ENCODE data around the gene DGCR6L.
A peak's percentile ranks its signal among the peaks of the same experiment; 100 is the strongest.
"Not testable (repeated sequence)": the region's sequence is repeated elsewhere in the genome, so short reads cannot be mapped to it uniquely, and the experiment has no call there.

DGCR6L gene

DNA sequence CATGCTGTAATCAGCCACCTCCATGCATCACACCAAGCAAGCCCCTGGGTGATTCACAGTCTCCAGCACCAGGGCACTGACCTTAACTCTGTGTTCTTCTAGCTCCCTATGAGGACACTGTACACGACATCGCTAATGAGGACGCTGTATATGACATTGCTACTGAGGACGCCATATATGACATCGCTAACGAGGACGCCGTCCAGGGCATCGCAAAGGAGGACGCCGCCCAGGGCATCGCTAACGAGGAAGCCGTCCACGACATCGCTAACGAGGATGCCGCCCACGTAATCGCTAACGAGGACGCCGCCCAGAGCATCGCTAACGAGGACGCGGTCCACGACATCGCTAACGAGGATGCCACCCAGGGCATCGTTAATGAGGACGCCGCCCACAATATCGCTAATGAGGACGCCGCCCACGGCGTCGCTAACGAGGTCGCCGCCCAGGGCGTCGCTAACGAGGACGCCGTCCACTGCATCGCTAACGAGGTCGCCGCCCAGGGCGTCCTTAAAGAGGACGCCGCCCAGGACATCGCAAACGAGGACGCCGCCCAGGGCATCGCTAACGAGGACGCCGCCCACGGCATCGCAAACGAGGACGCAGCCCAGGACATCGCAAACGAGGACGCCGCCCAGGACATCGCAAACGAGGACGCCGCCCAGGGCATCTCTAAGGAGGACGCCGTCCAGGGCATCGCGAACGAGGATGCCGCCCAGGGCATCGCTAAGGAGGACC lies 34.5 kb upstream of the DGCR6L start:
- no peak for DNase-seq (ENCODE audit: insufficient read length)
- no peak for TF ChIP-seq TAF1 (IDR thresholded peaks at IDR 0.05; ENCODE audit: borderline replicate concordance, low read depth, low read length)
- no peak for TF ChIP-seq POLR2AphosphoS5 (IDR thresholded peaks at IDR 0.05; ENCODE audit: low read depth, low read length)
- no peak for TF ChIP-seq POLR2A (IDR thresholded peaks at IDR 0.05; ENCODE audit: low read depth, low read length)
- FAIRE-seq = no peak

DNA sequence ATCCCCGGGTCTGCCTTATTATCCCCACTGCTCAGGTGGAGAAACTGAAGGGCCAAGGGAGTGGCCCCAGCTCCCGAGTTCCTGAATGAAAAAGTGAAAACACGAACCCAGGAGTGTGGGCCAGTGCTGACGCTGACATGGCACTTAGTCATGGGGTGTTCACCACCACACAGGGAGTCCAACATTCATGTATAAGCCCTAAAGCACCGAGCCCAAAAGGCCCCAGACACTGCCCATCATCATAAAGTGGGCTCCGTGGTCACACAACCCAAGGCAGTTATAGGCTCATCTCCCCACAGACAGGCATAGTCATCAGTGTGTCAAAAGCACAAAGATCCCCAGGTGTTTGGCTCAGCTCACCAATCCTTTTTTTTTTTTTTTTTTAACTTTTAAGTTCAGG lies 32.7 kb upstream of the DGCR6L start:
- not testable (repeated sequence) for FAIRE-seq; DNase-seq (ENCODE audit: insufficient read length)

DNA sequence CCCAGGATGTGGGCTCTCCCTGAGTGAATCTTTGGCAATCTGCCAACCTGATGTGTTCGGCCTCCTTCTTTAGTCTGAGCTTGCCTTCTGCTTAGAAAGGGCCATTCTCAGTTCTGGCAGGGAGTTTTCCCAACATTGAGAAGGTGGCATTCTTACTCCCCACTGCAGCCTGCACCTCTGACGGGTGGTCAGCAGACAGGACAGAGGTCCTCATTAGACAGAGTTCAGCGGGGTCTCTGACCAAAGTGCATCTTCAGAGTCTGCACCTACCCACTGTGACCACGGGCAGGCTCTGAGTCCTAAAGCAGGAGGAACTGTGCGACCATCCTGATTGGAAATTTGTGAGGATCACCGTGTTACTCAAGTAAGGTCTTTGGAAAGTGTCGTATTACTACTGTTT lies 26.7 kb upstream of the DGCR6L start:
- DNase-seq (ENCODE audit: insufficient read length); FAIRE-seq: not testable (repeated sequence)

DNA sequence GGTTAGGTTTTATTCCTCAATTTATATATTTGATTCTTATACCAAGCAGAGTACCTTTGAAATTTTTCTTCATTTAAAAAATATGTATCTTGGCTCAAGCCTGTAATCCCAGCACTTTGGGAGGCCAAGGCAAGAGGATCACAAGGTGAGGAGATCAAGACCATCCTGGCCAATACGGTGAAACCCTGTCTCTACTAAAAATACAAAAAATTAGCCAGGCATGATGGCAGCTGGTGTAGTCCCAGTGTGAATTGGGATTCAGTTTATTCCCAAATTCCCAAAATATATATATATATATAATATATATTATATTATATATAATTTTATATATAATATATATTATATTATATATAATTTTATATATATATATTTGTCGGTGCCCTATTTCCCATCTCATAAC lies 18.4 kb upstream of the DGCR6L start:
- FAIRE-seq; DNase-seq (ENCODE audit: insufficient read length): not testable (repeated sequence)

DNA sequence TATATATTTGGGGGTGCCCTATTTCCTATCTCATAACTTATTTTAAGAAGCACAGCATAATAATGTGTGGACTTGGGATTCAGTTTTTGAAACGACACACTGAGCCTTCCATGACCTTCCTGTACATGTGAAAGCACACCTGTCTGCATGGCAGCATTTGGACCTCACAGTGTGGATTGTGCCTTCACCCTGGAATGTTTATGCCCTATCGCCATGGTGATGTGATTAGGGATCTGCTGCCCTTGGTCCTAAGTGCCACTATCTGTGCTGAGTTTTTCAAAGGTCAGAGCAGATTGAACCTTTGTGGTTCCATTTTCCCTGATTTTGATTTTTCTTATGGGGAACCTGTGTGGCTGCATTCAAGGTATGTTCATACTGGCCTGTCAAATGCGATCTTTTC lies 17.9 kb upstream of the DGCR6L start:
- DNase-seq (ENCODE audit: insufficient read length); FAIRE-seq: not testable (repeated sequence)

DNA sequence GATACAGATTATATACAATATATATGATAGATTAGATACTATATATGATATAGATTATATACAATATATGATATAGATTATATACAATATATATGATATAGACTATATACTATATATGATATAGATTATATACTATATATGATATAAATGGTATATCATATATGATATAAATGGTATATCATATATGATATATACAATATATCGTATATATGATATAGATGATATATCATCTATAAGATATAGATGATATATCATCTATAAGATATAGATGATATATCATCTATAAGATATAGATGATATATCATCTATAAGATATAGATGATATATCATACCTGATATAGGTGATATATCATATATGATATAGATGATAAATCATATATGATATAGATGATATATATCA lies 16.7 kb upstream of the DGCR6L start:
- not testable (repeated sequence) for DNase-seq (ENCODE audit: insufficient read length); FAIRE-seq

DNA sequence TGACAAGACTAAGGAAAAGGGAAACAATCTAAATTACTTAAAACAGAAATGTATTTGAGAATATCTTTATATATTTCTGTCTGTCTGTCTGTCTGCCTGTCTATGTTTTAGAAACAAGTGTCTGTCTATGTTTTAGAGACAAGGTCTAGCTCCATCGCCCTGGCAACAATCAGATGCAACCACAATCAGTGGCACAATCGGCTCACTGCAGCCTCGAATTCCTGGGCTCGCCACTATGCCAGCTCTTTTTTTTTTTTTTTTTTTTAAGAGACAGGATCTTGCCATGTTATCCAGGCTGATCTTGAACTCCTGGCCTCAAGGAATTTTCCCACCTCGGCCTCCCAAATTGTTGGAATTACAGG lies 8.7 kb upstream of the DGCR6L start:
- DNase-seq (ENCODE audit: insufficient read length); FAIRE-seq: not testable (repeated sequence)

DNA sequence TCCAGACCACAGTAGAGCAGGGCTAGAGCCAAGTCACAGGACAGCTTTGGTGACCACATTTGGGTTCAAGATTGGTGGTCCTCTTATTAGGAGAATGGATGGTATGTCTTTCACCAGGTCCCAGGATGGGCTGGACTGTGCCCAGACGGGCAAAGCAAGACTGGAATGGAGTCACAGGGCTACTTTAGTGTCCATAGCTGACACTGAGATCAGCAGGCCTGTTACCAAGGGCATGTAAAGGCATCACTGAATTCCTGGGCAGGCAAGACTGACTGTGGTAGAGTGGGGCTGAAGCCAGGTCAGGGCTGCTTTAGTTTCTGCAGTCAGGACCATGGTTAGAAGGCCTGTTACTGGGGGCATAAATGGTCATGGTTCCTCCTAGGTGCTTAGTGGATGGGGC lies 6.1 kb upstream of the DGCR6L start:
- not testable (repeated sequence) for FAIRE-seq; DNase-seq (ENCODE audit: insufficient read length)

DNA sequence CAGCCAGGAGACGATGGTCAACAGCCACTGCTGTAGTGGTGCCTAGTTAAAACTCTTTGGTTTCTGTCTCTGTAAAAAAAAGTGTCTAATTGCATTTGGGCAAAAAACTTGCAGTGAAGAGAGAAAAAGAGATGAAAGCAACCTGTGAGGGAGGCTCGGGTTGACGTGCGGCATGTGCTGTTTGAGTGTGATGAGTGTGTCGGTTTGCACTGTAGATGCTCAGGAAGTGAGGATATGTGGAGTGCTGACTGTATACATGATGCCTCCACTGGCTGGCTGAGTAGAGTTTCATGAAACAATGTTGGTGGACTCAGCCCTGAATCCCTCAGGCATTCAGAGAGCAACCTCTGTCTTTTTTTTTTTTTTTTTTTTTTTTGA lies 4.3 kb upstream of the DGCR6L start:
- TF ChIP-seq POLR2AphosphoS5 (IDR thresholded peaks at IDR 0.05; ENCODE audit: low read depth, low read length) (no peak), POLR2A (IDR thresholded peaks at IDR 0.05; ENCODE audit: low read depth, low read length) (no peak), TAF1 (IDR thresholded peaks at IDR 0.05; ENCODE audit: borderline replicate concordance, low read depth, low read length) (no peak)

DNA sequence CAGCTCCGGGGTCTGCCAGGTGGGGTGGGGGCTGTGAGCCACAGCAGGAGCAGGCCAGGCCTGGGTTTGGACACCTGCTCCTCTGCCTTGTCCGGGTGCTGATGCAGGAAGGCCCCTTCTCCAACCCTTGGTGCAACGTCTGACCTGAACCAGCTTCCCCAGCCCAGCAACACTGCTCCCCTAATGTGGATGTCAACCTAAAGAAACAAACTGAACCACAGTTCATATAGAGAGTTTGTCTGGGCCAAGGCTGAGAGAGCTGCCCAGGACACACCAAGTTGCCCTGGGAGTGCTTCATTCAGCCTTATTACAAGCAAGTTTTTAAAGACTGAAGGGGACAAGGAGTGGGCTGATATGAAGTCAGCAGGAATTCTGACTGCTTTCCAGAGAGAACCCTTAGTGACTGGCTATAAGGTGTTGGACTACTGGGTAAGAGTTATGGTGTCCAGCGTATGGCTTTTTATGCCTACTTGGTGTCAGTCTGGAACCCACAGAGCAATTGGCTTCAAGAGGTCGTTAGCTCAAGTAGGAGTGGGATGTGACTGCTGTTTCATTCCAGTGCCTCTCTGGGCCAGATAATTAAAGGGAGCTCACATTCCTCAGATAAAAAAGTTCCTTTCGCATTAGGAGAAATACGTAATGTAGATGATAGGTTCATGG lies 1.8 kb upstream of the DGCR6L start:
- not testable (repeated sequence) for DNase-seq (ENCODE audit: insufficient read length); FAIRE-seq

More for the DNA sequence above, 4.3 kb upstream of the DGCR6L start:
- FAIRE-seq (no peak), DNase-seq (ENCODE audit: insufficient read length) (no peak)

DNA sequence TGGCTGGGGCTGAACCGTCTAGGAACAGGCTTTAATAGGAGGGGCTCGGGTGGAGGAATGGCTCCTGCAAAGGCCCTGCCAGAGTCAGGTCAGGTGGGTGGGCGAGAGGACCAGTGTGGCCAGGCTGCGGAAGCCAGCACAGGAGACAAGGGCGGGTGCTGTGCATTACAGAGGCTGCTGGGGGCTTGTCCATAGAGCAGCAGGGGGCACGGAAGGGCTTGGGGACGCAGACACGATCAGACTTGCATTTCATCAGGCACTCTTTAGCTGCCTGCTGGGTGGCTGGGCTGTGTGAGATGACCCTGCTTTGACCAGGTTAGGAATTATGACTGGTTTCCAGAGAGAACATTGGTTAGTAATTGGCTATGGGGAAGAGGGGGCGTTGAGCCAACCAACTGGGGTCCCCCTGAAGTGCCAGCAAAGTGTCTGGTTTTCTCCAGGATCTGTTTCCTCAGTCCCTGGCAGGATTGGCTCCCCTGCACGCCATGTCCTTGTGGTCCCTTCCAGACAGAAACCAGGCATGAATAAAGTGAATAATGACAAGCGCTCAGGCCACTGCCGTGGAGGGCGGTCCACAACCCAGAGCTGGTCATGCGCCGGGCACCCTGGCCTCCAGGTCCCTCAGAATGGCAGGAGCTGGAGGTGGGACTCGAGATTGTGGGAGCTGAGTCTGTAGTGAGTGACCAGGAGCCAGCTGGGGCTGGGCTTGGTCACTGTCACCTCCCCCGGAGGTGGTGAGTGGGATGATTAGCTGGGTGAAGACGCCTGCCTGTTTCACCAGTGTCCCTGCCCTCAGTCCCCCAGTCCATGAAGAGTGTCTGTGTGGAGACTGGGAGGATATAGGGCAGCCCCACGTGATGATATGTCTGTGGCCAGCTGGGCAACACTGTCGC lies 1.0 kb upstream of the DGCR6L start:
- not testable (repeated sequence) for DNase-seq (ENCODE audit: insufficient read length); FAIRE-seq

DNA sequence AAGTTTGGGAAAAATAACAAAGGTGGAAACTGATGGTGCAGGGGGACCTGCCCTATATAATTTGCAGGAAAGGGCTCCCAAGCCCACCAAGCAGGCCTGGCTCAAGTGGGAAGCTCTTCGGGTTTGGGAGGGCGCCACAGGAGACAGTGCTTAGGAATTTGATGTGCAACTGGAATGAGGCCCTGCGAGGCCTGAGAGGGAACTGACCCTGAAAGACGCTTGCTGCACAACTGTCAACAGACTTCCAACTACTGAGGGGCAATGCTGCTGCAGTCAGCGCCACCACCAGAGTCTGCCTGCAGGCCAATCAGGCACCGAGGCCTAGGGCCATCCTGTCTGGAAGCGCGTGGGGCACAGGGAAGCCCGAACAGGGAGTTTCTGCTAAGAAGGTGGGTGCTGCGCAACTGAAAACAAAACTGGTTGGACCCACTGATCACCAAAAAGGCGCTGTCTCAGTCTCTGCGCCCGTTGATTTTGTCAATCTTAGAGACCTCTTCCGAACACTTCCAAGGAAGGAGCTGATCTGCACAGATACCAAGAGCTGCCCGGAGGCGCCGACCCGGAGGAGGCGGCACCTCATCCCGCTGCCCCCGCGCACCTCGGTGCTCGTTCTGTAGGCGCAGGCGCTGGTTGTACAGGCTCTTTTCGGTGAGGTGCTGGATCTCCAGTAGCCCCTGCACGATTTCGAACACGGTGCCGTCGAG lies 667 bp downstream of the DGCR6L start:
- TF ChIP-seq TAF1 (IDR thresholded peaks at IDR 0.05; ENCODE audit: borderline replicate concordance, low read depth, low read length) (no peak), POLR2AphosphoS5 (IDR thresholded peaks at IDR 0.05; ENCODE audit: low read depth, low read length) (no peak), POLR2A (IDR thresholded peaks at IDR 0.05; ENCODE audit: low read depth, low read length) (no peak)
- peak; percentile 61 for FAIRE-seq
- DNase-seq (ENCODE audit: insufficient read length) = no peak

DNA sequence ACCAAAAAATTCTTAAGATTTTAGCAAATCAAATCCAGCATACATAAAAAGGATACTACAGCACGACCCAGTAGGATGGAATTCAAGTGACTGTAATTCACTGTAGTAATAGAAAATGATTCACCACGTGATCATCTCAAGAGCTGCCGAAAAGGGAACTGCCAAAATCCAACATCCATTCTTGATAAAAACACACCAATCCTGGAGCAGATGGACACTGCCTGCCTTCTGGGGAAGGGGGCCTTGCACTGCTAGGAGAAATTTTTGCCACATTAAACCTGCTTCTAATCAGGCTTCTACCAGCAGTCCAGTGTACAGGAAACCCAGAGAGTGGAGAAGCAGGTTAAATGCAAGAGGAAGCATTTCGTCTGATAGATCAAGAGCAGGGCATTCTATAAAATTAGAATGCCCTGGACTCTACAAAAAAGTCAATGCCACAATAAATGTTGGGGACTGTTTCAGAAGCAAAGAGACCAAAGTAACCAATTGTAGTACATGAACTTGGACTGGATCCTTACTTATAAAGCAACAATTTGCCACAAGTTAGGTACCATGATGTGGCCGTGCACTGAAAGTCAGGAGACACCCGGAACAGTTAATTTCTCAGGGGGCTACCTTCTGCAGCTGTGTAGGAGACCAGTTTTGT lies 1.7 kb downstream of the DGCR6L start:
- FAIRE-seq; DNase-seq (ENCODE audit: insufficient read length): not testable (repeated sequence)

DNA sequence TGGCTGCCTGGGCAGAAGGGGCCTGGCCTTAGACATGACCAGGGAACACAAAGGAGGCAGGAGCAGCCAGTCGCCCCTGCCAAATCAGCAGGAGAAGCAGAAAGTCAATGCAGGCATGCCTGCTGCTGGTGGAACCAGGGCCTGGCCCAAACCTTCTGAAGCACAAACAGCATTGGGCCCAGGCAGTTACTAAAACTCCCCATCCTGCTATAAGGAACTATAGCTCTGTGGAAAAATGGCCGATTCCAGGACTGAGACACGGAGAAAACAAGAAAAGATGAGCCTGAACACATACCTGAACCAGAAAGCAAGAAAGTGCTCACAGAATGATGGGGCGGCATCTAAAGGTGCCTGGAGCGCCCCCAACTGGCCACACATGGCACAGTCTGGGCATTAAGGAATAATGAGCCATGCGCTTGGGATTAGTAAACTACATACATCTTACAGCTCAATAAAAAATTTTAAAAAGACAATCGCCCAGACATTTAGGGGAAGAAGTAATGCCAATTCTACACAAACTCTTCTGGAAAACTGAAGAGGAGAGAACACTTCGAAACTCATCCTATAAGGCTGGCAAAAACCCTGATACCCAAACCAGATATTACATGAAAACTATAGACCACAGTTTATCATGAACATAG lies 2.3 kb downstream of the DGCR6L start:
- FAIRE-seq = peak; percentile 70
- DNase-seq (ENCODE audit: insufficient read length) = not testable (repeated sequence)
